Measurements from ENCODE around the gene RNF32.

DNA sequence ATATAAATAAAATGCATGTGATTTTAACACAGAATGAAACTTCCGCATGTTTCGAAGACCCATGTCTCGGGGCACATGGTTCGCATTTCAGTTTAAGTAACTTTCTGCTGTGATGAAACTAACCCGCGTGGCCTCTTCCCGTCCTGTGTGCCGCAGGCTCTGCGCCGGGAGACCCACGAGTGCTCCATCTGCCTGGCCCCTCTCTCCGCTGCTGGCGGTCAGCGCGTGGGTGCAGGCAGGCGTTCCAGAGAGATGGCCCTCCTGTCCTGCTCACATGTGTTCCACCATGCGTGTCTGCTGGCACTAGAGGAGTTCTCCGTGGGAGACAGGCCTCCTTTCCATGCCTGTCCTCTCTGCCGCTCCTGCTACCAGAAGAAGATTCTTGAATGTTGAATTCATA, 35.7 kb downstream of the RNF32 start:
- TF ChIP-seq, protein P1, sequence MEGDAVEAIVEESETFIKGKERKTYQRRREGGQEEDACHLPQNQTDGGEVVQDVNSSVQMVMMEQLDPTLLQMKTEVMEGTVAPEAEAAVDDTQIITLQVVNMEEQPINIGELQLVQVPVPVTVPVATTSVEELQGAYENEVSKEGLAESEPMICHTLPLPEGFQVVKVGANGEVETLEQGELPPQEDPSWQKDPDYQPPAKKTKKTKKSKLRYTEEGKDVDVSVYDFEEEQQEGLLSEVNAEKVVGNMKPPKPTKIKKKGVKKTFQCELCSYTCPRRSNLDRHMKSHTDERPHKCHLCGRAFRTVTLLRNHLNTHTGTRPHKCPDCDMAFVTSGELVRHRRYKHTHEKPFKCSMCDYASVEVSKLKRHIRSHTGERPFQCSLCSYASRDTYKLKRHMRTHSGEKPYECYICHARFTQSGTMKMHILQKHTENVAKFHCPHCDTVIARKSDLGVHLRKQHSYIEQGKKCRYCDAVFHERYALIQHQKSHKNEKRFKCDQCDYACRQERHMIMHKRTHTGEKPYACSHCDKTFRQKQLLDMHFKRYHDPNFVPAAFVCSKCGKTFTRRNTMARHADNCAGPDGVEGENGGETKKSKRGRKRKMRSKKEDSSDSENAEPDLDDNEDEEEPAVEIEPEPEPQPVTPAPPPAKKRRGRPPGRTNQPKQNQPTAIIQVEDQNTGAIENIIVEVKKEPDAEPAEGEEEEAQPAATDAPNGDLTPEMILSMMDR (IDR thresholded peaks at IDR 0.05 in 8 of 11, conservative IDR thresholded peaks at IDR 0.05 in 3 of 11), result no peak
- TF ChIP-seq POLR2AphosphoS5 (IDR thresholded peaks at IDR 0.05), result peak in 1 of 3 donors; percentile 27
